GM18868 (cell line): ENCODE data around the gene LRRC4C.

Experiments
- ATAC-seq: cut with Tn5 transposase; IDR thresholded peaks from one replicate; pipeline ENCODE4 v1.9.1; 2021; ENCODE audit warnings: mild to moderate bottlenecking, moderate library complexity; ENCODE audit not compliant: unreplicated experiment

Gene LRRC4C

GRCh38 chr11:41333357-41333756 is 126.1 kb downstream of the LRRC4C start:
- no peak for ATAC-seq

DNA sequence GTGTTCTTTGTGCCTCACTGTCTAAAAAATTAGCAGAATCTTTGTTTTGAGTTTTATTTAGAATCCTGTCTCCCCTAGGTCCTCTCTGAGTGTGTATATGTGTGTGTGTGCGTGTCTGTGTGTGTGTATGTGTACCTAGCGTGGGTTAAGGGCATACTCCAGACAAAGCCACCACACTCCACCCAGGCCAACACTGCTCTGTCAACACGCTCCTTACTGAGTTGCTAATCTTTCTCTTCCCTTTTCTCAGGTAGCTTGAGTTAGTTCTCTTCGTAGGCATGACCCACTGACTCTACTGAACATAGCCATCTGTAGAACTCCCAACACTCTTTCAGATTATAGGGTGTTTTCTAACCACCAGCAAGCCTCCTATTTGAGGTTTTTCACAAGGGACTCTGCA is 131.1 kb downstream of the LRRC4C start:
- no peak for ATAC-seq

- ATAC-seq, result no peak
Observed at GRCh38 chr11:41323446-41323845, 136.0 kb downstream of the LRRC4C start.

DNA sequence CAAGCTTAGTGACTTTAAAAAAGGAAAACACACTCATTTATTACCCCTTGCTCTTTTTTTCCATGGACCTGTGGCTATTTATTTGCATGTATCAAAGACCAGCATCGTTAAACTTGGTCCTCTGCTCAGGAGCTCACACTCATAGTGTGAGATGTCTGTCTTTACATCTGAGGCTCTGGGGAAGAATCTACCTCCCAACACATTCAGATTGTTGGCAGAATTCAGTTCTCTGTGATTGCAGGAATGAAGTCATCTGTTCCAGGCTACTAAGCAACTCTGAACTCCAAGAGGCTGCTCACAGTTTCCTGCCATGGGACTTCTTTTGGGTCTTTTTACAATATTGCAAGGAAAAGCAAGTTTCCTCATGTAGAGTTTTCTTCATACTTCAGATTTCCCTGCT is 138.8 kb downstream of the LRRC4C start:
- ATAC-seq, result peak; percentile 50

DNA sequence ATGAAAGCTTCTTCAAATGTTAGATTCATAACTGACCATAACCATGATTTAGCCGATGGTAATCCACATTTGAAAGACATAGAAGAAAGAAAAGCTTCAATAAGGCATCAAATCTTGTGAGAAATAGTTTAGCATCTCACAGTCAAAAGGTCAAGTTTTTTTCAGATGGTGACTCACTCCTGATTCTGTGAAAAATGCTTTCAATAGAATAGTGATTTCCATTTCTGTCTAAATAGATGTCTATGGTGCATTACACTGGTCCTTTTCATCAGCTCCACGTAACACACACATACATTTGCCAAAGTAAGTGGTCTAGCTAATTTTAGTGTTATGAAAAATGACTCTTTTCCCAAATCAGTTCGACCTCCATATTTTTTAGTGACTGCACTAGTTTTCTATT is 139.2 kb downstream of the LRRC4C start:
- peak; percentile 69 for ATAC-seq

DNA sequence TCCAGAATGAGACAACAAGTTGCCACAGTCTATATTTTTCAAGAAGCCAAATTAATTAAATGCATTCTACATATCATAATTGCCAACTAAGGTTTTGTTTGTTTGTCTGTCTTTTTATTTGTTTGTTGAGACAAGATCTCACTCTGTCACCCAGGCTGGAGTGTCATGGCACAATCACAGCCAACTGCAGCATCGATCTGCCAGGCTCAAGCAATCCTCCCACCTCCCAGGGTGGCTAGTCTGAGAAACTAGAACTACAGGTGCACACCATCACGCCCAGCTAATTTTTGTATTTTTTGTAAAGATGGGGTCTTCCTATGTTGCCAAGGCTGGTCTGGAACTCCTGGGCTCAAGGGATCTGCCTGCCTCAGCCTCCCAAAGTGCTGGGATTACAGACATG is 140.0 kb downstream of the LRRC4C start:
- no peak for ATAC-seq

GRCh38 chr11:41316751-41317150 is 142.7 kb downstream of the LRRC4C start:
- no peak for ATAC-seq

GRCh38 chr11:41313226-41313625 is 146.2 kb downstream of the LRRC4C start:
- ATAC-seq, result no peak

DNA sequence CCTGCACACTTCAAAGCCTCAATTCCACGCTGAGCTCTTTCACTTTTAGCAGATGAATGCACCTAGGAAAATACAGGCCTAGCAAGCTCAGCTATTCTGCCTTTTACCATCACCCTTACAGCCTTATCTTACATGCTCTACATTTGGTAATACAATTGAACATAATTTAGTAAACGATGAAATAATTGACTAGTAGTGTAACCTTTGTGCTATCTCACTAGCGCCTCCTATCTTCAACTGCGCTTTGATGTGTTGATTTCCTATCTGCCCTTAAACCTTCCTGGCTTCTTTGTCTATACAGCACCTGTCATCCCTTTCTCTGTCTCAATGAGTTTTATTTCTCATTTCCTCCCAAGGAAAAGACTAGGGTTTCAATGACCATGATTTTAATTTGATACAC is 149.7 kb downstream of the LRRC4C start:
- ATAC-seq, result peak; percentile 14

- ATAC-seq, result peak; percentile 78
Observed at GRCh38 chr11:41309111-41309522, 150.3 kb downstream of the LRRC4C start.

DNA sequence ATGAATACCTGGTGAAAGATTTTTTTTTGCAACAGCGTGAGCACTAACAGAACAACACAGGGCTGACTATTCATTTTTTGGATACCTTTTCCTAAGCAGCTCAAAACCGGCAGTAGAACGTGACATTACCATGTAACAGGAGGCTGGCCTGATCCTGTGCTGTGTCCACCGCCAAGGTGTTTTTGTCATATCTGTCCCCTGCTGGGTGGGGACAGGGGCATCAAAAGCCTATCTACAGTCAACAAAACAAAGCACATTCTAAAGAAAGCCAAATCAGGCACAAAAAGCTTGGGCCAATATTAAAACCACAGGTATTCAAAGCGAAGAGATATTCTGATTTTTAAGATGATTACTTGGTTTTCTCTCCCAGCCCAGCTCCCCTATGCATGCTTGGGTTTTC is 151.2 kb downstream of the LRRC4C start:
- ATAC-seq, result no peak

- peak; percentile 17 for ATAC-seq
Observed at GRCh38 chr11:41307296-41308080, 152.0 kb downstream of the LRRC4C start.

DNA sequence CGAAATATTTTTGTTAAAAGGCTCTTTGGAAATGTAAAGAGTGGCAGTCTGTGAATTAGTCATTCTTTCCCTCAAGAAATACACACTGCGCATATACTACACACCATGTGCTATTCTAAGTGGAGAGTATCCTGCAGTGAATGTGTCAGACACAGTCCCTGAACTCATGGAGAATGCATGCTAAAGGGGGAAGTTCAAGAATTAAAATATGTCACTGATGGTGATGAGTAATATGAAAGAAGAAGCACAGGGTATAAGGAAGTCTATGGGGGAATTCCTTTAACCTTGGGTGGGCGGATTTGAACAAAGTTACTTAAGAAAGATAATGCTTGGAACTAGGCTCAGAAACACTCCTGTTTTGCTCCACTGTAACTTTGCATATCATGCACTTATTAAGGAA is 153.0 kb downstream of the LRRC4C start:
- peak; percentile 46 for ATAC-seq

- no peak for ATAC-seq
Observed at GRCh38 chr11:41301023-41301422, 158.4 kb downstream of the LRRC4C start.

GRCh38 chr11:41289408-41289807 is 170.0 kb downstream of the LRRC4C start:
- peak; percentile 90 for ATAC-seq

GRCh38 chr11:41286751-41287150 is 172.7 kb downstream of the LRRC4C start:
- ATAC-seq, result no peak

DNA sequence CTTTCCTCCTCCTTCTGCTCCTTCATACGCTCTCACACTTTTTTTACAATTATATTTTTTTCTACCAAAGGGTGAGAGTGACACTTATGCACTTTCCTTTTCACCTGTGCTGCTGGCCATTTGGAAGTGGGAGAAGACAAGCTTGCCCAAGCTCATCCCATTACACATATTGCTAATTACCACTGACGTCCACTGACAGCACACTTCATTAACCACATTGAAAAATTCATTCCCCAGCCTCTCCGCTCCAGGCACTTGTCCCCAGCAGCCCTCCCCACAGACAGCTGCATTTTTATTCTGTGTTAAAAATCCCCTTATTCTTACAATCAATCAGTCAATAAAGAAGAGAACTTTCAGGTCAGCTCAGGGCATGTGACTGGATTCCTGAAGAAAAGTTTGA is 175.1 kb downstream of the LRRC4C start:
- no peak for ATAC-seq

DNA sequence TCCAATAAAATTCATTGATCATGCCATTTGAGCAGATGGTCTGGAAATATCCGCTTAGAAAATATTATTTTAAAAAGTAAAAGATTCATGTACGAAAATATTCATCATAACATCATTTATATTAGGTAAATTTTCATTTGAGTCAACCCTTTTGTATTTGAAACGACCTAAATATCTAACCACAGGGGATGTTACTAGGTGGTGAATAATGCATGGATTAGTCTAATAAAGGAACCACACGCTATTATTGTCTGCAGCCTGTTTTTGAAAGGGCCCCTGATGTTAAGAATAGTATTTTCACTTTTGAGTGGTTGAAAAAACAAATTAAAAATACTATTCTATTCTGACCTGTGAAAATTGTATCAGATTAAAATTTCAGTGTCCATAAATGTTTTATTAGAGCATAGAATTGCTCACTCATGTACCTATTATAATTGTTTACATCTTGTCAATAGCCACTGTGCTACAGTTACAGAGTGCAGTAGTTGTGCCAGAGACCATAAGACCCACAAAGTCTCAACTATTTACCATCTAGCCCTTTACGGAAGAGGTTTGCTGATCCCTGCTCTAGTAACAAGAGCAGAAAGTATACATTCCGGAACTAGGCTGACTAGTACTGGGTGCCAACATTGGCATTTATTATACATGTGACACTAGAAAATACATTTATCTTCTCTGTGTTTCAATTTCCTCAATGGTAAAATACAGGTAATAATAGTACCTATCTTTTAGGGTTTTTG is 176.1 kb downstream of the LRRC4C start:
- no peak for ATAC-seq

GRCh38 chr11:41282395-41282794 is 177.1 kb downstream of the LRRC4C start:
- no peak for ATAC-seq

GRCh38 chr11:41281131-41281742 is 178.2 kb downstream of the LRRC4C start:
- no peak for ATAC-seq

- ATAC-seq, result no peak
Observed at GRCh38 chr11:41274831-41275230, 184.6 kb downstream of the LRRC4C start.

DNA sequence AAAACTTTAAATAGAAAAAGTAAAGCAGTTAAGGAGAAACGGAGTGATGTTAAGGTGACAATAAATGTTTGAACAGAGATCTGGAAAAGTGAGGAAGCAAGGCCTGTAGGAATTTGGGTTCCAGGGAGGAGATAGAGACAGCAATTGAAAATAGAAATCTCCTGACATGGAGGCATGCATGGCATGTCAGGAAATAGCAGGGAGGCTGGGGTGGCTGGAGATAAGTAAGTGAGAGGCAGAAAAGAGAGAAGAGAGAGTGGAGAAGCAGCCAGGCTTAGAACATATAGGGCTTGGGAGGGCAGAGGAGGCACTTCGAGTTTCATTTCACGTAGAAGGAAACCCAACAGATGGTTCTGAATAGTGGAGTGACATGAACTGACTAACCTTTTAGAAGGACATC is 185.5 kb downstream of the LRRC4C start:
- no peak for ATAC-seq
